Endothelial cell (in vitro differentiated cells): ENCODE results near the gene SLC37A1. TPM values are rescaled to one million over a fixed set of nuclear protein-coding genes. Genes with fewer than 3 reads are reported as not detected.

Source experiments
- DNase-seq: peaks from one replicate; pipeline ENCODE4 v3.0.0; 2021; ENCODE audit warnings: low spot score
- H3K27ac Mint-ChIP-seq: one replicate; pipeline ENCODE4 v1.8.0; 2021; ENCODE audit warnings: mixed read lengths, inconsistent platforms; ENCODE audit not compliant: unreplicated experiment
- H3K27me3 Mint-ChIP-seq: one replicate; pipeline ENCODE4 v1.8.0; 2021; ENCODE audit warnings: mild to moderate bottlenecking, moderate library complexity, mixed read lengths, inconsistent platforms; ENCODE audit not compliant: unreplicated experiment
- H3K36me3 Mint-ChIP-seq: one replicate; pipeline ENCODE4 v1.8.0; 2021; ENCODE audit warnings: mild to moderate bottlenecking, low read depth, mixed read lengths, inconsistent platforms; ENCODE audit not compliant: unreplicated experiment
- H3K4me1 Mint-ChIP-seq: one replicate; pipeline ENCODE4 v1.8.0; 2021; ENCODE audit warnings: mild to moderate bottlenecking, mixed read lengths, inconsistent platforms; ENCODE audit not compliant: unreplicated experiment
- H3K4me3 Mint-ChIP-seq: one replicate; pipeline ENCODE4 v1.8.0; 2021; ENCODE audit warnings: mild to moderate bottlenecking, mixed read lengths, inconsistent platforms; ENCODE audit not compliant: unreplicated experiment
- H3K9me3 Mint-ChIP-seq: one replicate; pipeline ENCODE4 v1.8.0; 2021; ENCODE audit warnings: mixed read lengths, inconsistent platforms; ENCODE audit not compliant: unreplicated experiment
- total RNA-seq: library from RNA; stranded (reverse); fragmentation: NEBNext Ultra II Directional; extraction: Animal tissue kit (Norgen Biotek cat#: 25700); gene quantifications from one replicate; pipeline ENCODE4 v1.2.1, GENCODE V29; 2021; ENCODE audit not compliant: unreplicated experiment
- TF ChIP-seq, protein P1 (sequence below): fragments of 200-600 bp; sonication (generic); IDR thresholded peaks from one replicate; pipeline ENCODE4 v1.5.0; 2021; ENCODE audit warnings: antibody characterized with exemption; ENCODE audit not compliant: unreplicated experiment

The SLC37A1 gene
- total RNA-seq, 1 donor from 2014 or later: 12.3 TPM

GRCh38 chr21:42568376-42568775 is 54.7 kb downstream of the SLC37A1 start:
- TF ChIP-seq, protein P1, sequence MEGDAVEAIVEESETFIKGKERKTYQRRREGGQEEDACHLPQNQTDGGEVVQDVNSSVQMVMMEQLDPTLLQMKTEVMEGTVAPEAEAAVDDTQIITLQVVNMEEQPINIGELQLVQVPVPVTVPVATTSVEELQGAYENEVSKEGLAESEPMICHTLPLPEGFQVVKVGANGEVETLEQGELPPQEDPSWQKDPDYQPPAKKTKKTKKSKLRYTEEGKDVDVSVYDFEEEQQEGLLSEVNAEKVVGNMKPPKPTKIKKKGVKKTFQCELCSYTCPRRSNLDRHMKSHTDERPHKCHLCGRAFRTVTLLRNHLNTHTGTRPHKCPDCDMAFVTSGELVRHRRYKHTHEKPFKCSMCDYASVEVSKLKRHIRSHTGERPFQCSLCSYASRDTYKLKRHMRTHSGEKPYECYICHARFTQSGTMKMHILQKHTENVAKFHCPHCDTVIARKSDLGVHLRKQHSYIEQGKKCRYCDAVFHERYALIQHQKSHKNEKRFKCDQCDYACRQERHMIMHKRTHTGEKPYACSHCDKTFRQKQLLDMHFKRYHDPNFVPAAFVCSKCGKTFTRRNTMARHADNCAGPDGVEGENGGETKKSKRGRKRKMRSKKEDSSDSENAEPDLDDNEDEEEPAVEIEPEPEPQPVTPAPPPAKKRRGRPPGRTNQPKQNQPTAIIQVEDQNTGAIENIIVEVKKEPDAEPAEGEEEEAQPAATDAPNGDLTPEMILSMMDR: no peak
- Mint-ChIP-seq H3K9me3 (no peaks in the 10 kb centered on the region), H3K27me3 (peaks cover 10% of the 10 kb centered on the region), H3K36me3 (peaks cover 14% of the 10 kb centered on the region), H3K27ac (no peak overlapping the region), H3K4me3 (no peak overlapping the region), H3K4me1 (peaks cover 18% of the 10 kb centered on the region)
- DNase-seq: no peak

DNA sequence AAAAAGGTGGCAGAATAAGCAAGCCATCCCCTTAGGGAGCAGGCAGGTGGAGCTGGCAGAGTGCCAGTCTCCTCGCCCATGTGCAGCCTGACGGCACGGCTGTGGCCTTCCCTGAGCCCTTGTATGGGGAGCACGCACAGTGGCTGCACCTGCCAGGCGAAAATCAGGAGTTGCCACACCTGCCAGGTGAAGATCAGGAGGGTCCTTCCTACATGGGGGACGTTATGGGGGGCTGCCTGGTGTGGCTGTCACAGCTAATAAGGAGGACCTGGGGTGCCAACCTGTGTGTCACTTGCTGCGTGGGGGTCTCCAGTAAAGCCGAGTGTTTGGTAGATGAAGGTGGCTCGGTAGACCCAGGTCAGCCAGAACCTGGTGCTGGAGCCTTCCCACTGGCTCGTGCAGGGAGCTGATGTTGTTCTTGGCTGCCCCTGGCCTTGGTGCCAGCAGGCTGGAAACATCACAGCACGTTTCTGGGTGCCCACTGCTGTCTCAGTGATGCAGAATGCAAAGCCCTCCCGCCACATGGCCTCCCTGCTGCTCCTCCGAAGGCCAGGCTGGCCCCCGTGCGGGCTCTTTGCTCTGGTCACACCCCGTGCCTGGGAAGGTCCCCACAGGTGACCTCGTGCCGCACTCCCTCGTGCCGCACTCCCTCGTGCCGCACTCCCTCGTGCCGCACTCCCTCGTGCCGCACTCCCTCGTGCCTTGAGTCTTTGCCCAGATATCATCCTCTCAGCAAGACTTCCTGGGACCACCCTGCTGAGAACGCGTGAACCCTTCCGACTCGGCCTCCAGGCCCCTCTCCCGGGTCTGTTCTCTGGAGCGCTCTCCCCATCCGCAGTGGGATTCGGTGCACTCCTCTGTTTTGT is 55.4 kb downstream of the SLC37A1 start:
- Mint-ChIP-seq H3K4me3 (no peak overlapping the region), H3K27me3 (peaks cover 10% of the 10 kb centered on the region), H3K9me3 (no peaks in the 10 kb centered on the region), H3K4me1 (peaks cover 18% of the 10 kb centered on the region), H3K27ac (no peak overlapping the region), H3K36me3 (peaks cover 11% of the 10 kb centered on the region)
- DNase-seq: no peak
- TF ChIP-seq, protein P1: no peak

- Mint-ChIP-seq H3K4me1 (peaks cover 18% of the 10 kb centered on the region), H3K4me3 (no peak overlapping the region), H3K9me3 (no peaks in the 10 kb centered on the region), H3K27me3 (peaks cover 10% of the 10 kb centered on the region), H3K36me3 (peaks cover 10% of the 10 kb centered on the region), H3K27ac (no peak overlapping the region)
- TF ChIP-seq, protein P1: no peak
- no peak for DNase-seq
Observed at GRCh38 chr21:42569732-42570301, 56.2 kb downstream of the SLC37A1 start.

DNA sequence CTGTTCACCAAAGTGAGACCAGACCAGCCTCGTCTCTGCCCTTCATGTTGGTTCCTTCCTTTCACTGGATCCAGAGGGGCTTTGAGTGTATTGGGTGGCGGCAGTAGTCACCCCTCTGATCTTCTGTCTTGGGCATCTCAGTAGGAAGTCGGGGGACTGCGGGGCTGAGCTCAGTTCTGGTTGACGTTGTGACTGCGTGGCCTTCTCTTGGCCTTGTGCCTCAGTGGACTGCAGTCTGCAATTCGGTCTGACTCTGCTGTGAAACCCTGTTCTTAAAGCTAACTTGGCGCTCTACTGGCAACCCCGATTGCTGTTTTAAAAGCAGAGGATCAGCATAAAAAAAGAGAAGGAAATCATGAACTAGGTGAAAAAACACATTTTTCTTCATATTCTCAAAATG is 56.7 kb downstream of the SLC37A1 start:
- TF ChIP-seq, protein P1: no peak
- Mint-ChIP-seq H3K4me1 (peaks cover 18% of the 10 kb centered on the region), H3K27me3 (peaks cover 10% of the 10 kb centered on the region), H3K9me3 (no peaks in the 10 kb centered on the region), H3K27ac (no peak overlapping the region), H3K36me3 (peaks cover 8% of the 10 kb centered on the region), H3K4me3 (no peak overlapping the region)
- DNase-seq: no peak

- H3K4me1 Mint-ChIP-seq: peaks cover 15% of the 10 kb centered on the region
- H3K9me3 Mint-ChIP-seq: no peaks in the 10 kb centered on the region
- peak; percentile 25 for DNase-seq
- peaks cover 14% of the 10 kb centered on the region for H3K36me3 Mint-ChIP-seq
- TF ChIP-seq, protein P1: no peak
- peaks cover 8% of the 10 kb centered on the region for H3K27me3 Mint-ChIP-seq
- H3K4me3 Mint-ChIP-seq: no peak overlapping the region
- H3K27ac Mint-ChIP-seq: peak overlapping the region; percentile 52
Observed at GRCh38 chr21:42570841-42571387, 57.3 kb downstream of the SLC37A1 start.
